Activated T-cell treated with anti-CD3 and anti-CD28 coated beads, Interleukin-2, amount 50 U/mL, for 1 hour (primary cell): ENCODE data around the gene GPC3.

ENCODE experiments used
- DNase-seq: peaks from one replicate; pipeline ENCODE4 v3.0.0-alpha.2; 2020

The GPC3 gene

DNA sequence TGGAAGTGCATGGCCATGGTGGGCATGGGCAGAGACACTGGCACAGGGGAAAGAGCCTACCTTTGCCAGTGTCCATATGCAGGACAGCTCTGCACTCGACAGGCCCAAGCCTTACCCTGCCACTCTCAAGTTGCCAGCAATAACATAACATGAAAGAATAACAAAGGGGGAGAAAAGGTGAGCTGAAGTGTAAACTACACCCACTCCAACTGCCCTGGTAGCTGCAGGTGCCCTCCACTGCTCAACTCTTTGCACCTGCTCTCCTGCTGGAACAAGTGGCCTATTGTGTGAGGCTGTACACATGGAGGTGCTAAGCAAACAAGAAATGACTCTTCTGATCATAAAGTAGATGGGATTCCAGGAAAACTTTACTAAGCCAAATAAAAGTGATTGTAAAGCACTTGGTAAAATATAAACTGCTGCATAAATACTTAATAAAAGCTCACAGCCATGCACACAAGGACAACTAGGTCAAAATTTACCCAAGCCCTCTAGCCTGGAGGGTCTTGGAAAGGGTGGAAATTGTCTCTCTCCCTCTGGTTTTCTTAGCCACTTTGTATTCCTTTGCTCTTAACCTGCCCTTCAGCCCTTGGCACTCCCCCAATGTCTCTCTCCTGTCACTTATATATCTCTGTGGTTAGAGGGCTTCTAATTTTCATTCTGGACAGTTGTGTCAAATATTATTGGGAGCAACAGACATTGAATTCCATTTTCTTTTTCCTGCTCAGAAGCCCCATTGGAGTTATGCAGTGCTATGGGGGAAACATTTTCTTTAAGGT is 308.9 kb downstream of the GPC3 start:
- DNase-seq: no peak

GRCh38 chrX:133674726-133675470 is 310.5 kb downstream of the GPC3 start:
- no peak for DNase-seq

GRCh38 chrX:133670383-133670782 is 315.0 kb downstream of the GPC3 start:
- no peak for DNase-seq

GRCh38 chrX:133669214-133669613 is 316.2 kb downstream of the GPC3 start:
- DNase-seq: no peak

DNA sequence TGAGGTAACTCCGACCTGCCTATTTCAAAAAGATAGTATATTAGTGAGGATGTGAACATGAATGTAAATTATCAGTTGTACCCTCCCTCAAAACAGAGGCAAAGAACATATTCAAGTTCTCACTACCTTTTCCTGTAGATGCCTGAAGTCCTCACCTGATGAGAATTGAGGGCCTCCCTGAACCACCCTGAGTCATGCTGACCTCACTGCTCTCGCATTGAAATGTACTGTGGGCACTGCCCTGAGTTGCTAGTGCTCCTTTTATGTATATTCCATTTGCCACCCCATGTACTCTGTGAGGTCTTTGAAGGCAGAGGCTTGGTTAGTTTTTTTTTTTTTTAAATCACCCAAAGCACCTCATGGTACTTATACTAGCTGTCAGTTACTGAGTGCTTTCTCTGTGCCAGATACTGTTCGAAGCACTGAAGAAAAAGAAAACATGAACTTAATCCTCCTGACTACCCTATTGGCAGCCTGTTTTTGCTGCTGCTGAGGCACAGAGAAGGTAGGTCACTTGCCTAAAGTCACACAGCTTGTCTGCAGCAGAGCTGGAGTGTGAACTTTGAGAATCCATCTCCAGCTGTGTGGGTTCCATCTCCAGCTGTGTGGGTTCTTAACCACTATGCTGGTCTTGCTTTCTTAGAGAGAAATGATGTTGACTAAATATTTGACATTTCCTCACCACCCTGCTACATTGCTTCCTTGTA is 317.0 kb downstream of the GPC3 start:
- no peak for DNase-seq

DNA sequence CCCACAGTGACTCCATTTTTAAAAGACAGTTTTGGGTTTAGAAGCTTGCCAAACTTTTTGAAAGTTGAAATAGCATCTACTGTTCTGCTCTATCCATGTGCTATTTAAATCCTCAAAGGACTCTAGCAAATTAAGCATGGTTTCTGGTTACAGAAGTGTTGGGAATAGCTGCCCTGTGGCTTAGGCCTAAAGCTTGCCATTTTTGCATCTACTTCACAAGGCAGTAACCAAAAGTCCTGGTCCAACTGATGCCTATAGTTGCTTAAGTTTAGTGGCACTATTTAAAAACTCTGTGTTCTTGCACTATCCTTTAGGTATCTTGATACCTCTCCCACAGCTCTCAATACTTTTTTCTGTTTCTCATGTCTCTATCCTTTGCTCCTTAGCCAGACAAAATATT is 319.1 kb downstream of the GPC3 start:
- DNase-seq: no peak

DNA sequence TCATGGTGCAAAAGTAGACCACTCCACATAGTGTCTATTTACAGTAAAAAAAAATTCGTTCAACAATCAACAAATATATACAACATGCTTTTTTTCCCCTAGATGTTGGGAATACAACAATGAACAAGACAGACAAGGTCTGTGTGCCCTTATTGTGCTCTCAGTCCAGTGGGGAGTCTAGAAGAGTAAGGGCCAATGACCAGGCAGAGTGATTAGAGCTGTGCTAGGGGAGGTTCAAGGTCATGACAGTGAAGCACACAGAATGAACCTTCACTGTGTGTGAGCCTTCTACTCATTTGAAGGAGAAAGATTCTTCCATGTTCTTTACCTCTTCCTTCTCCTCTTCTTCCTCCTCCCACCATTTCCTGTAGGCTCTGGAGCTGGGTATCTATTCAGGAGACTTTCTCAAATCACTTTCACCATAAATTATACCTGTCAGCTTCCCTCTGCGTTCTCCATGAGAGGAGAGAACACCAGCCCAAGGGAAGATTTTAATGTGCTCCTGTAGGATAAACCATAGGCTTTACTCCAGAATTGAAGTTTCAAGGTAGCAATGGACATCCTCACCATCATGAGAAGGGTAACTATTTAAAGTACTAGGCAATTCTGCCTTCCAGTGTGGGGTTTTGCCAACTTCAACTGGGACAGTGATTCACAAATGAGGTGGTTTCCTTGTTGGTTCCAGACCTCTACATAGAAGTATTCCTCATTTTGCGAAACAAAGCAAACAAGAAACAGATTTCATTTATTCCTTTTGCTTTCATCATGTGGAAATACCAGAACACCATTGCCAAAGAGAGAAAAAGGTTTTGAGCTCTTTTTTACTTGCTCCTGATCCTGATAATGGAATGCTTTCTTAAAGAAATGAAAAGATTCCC is 323.2 kb downstream of the GPC3 start:
- no peak for DNase-seq

- no peak for DNase-seq
These were observed 325.1 kb downstream of the GPC3 start for GRCh38 chrX:133660281-133660680.

DNA sequence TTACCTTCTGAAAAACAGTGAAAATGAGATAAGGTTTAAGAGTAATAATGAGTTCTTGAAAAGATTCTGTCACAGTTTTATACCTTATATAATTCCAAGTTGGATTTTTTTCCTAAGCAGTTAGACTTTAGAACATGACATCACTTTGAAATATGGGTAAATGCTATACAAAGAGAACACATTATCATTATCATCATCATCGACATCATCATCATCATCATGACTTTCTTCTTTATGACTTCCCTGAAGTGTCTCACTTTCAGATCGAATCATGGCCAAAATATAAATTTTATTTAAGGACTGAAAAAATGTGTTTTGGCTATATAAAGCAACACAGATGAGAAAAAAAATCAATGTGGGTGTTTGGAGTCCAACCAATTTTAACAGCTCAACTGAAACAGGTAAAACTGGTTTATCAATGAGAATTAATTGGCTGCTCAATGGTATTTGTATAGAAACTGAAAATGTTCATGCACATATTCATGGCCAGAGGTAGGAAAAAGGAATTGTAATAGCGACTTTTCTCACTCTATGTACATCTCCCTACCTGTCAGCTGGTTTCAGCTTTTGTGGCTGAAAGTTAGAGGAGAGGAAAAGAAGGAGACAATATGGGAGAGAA is 327.0 kb downstream of the GPC3 start:
- no peak for DNase-seq

DNA sequence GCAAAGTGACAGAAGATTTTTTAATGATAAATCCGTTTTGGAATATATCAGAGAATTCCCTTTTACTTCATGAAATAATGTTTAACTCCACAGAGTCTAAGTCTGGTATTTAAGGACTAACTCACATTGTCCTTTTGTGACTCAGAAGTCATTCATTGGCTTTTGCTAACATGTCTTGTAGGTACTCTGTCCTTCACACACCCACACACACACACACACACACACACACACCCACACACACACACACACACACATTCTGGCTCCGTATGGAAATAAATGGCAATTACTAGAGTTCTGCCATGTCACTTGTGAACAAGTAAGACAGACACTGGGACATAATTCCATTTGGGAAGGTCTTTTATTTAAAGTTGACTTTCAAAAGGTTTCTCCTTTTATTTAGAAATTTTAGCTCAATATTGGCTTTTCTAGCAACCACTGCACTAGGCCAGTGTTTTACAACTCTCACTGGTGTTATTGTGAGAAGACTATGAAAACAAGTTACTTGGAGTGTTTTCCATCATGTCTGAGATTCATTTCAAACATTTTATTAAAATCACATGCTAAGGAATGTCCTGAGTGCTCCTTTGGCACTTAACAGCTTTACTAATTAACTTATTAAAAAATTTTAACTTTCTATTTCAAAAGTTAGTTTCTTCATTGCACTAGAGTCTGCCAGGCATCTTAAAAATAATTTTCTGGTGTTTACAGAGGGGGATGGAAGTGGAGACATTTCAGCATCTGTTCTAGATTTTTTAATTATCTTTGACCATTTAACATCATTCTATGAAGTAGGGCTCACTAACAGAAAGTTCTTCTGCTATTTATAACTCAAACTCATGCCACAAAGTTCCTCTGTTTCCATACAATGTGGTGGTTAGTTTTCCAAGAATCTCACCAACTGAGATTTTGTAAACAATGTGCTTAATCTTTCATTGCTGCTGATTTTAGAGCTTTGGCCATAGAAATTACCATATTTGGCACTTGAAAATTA is 329.8 kb downstream of the GPC3 start:
- no peak for DNase-seq

- DNase-seq: no peak
These were observed 330.6 kb downstream of the GPC3 start for GRCh38 chrX:133654811-133655210.

DNA sequence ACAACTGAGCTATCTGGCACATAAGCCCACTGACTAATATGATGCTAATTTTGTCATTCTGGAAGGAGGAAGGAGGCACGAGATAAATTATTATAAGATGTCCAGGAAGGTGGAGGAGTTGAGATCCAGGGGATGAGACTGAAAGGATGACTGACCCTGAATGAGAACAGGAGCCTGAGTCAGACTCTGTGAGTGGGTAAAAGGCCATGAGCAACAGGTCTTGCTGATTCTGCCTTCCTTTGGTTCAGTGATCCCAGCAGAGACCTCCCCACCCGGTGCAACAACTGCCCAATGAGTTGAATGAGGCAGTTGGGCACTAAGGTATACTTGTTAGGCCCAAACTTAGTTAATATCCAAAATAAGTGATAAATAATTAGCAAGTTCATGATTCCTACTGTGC is 332.0 kb downstream of the GPC3 start:
- DNase-seq: no peak

GRCh38 chrX:133652185-133652584 is 333.2 kb downstream of the GPC3 start:
- DNase-seq: no peak

DNA sequence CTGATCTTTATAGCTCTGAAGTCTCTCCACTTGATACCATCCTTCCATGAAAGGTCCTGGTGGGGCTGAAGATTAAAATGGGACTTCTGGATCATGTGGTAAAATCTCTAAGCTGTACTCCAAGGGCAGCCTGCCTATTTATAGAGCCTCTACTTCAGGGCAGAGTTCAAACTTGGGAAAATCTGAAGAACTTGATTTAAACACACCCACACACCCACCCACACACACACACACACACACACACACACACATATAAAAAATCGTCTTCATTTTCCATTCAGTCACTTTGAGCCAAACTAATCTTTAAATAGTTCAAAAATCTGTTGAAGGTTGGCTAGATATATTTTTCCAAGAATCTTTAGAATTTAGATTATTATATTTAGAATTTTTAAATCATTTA is 335.2 kb downstream of the GPC3 start:
- no peak for DNase-seq

- no peak for DNase-seq
These were observed 335.7 kb downstream of the GPC3 start for GRCh38 chrX:133649651-133650050.

DNA sequence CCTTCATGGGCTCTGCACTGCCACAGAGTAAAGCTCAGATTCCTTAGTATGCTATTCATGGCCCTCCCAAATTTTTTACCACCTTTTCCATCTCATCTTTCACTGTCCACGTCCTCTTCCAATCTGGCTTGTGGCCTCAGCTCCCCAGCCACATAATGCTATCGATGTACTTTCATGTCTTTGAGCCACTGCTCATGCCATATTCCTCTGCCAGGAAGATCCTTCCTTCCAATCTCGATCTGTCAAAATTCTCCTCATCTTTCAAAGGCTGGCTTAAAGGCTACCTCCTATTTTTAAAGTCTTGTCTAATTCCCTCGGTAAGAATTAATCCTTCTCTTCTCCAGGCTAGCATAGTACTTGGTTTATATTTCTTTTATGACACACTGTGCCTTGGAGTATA is 336.8 kb downstream of the GPC3 start:
- no peak for DNase-seq

DNA sequence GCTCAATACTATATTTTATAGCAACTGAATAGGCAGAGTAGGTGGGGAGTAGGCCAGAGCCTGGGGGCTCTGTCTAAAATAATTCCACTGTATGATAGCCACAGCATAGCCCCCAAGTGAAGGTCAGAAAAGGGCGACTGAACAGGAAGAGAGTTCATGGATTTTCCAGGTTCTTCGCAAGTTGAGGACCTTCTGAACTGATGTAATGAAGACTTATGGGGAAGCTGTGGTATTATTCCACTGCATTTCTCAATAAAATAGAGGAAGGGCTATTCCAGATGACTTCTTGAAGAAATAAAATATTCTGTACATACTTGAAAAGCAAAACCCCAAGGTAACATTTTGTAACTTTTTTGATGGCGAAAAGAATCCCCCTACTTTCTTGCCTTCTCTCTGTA is 338.7 kb downstream of the GPC3 start:
- DNase-seq: no peak

- no peak for DNase-seq
These were observed 339.2 kb downstream of the GPC3 start for GRCh38 chrX:133645977-133646718.

DNA sequence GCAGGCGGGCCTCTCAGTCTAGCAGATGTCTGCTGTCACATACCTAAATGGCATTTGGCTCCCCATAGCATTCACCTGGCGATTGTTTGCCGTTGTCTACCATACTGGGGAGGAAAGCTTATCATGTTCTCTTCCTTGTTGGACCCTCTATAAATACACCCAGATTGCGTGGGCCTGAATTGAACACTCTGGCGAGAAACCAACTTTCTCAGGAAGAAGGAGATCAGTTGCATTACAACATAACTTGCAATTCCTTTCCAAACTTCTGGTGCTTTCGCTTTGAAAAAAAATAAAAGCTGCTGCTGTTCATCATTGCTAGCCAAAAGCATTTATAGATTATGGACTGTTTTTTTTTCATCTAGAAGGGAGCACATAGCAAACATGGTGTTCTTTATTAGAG is 340.1 kb downstream of the GPC3 start:
- DNase-seq: no peak
